ENCODE data around the gene ERC2. TPM values are rescaled to one million over a fixed set of nuclear protein-coding genes. Genes with fewer than 3 reads are reported as not detected.

ERC2 gene
- total RNA-seq, 1 donor from 2014 or later = 0.11 TPM

GRCh38 chr3:55579496-55579895, 888.8 kb downstream of the ERC2 start:
- Histone ChIP-seq H3K27ac (no peak overlapping the region), H3K36me3 (no peaks in the 10 kb centered on the region), H3K4me3 (no peak overlapping the region), H3K27me3 (no peaks in the 10 kb centered on the region), H3K4me1 (no peaks in the 10 kb centered on the region), H3K9me3 (no peaks in the 10 kb centered on the region)
- TF ChIP-seq CTCF (IDR thresholded peaks at IDR 0.05) = no peak
- intact Hi-C loops (cut with DNase I) = no loop called here
- no peak for DNase-seq (ENCODE audit: low spot score in 2 of 2)

GRCh38 chr3:55576621-55577388, 891.5 kb downstream of the ERC2 start:
- Histone ChIP-seq H3K4me3 (no peak overlapping the region), H3K27me3 (no peaks in the 10 kb centered on the region), H3K36me3 (no peaks in the 10 kb centered on the region), H3K27ac (no peak overlapping the region), H3K4me1 (no peaks in the 10 kb centered on the region), H3K9me3 (no peaks in the 10 kb centered on the region)
- DNase-seq (ENCODE audit: low spot score in 2 of 2) = no peak
- intact Hi-C loops (cut with DNase I) = no loop called here
- no peak for TF ChIP-seq CTCF (IDR thresholded peaks at IDR 0.05)

DNA sequence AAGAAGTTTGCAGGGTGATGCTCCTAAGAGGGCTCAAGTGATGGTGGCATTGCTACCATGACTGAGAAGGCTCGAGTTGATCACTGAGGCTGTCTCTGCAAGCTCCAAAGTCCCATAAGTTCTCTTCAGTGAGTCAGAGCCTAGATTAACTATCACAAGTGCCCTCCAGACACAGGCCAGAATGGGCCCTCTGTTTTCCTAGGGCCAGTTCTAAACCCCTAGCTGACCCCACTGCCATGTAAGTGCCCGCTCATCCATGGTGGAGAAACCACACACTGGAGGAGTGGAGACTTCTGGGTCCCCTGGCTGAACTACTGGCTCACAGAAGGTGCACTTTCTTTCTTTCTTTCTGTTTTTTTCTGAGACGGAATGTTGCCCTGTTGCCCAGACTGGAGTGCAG, 893.6 kb downstream of the ERC2 start:
- DNase-seq (ENCODE audit: low spot score in 2 of 2) = no peak
- H3K9me3 ChIP-seq = no peaks in the 10 kb centered on the region
- H3K4me3 ChIP-seq = no peak overlapping the region
- TF ChIP-seq CTCF (IDR thresholded peaks at IDR 0.05) = no peak
- H3K4me1 ChIP-seq = no peaks in the 10 kb centered on the region
- intact Hi-C loops (cut with DNase I) = no loop called here
- no peaks in the 10 kb centered on the region for H3K27me3 ChIP-seq
- no peaks in the 10 kb centered on the region for H3K36me3 ChIP-seq
- no peak overlapping the region for H3K27ac ChIP-seq

GRCh38 chr3:55572816-55573215, 895.5 kb downstream of the ERC2 start:
- H3K27ac ChIP-seq = no peak overlapping the region
- no peak for DNase-seq (ENCODE audit: low spot score in 2 of 2)
- H3K4me1 ChIP-seq = no peaks in the 10 kb centered on the region
- no peak overlapping the region for H3K4me3 ChIP-seq
- H3K9me3 ChIP-seq = no peaks in the 10 kb centered on the region
- TF ChIP-seq CTCF (IDR thresholded peaks at IDR 0.05) = no peak
- H3K27me3 ChIP-seq = no peaks in the 10 kb centered on the region
- intact Hi-C loops (cut with DNase I) = no loop called here
- H3K36me3 ChIP-seq = no peaks in the 10 kb centered on the region

DNA sequence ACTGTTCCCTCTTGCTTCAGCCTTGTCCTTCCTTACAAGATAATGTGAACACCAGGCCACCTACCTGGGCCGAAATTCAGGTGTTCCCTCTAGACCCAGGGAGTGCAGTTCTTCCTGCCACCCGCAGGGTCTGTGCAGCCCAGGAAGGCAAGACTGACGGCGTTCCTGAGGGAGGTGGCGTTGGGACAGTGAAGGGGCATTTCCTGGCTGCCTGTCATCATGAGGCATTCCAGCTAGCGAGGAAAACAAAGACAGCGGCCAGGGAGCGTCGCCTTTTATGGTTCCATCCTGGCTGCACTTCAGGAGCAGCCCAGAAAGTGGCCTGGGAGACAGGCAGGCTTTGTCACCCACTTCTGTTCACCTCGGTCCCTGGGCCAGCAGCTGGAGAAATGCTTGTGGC, 896.4 kb downstream of the ERC2 start:
- Histone ChIP-seq H3K4me1 (no peaks in the 10 kb centered on the region), H3K36me3 (no peaks in the 10 kb centered on the region), H3K9me3 (no peaks in the 10 kb centered on the region), H3K27me3 (no peaks in the 10 kb centered on the region), H3K27ac (no peak overlapping the region), H3K4me3 (peak overlapping the region in 1 of 2 donors; percentile 22)
- intact Hi-C loops (cut with DNase I) = no loop called here
- no peak for DNase-seq (ENCODE audit: low spot score in 2 of 2)
- peak in 1 of 3 experiments; percentile 11 for TF ChIP-seq CTCF (IDR thresholded peaks at IDR 0.05)
